Measurements from ENCODE around the gene GK2.

The GK2 gene

DNA sequence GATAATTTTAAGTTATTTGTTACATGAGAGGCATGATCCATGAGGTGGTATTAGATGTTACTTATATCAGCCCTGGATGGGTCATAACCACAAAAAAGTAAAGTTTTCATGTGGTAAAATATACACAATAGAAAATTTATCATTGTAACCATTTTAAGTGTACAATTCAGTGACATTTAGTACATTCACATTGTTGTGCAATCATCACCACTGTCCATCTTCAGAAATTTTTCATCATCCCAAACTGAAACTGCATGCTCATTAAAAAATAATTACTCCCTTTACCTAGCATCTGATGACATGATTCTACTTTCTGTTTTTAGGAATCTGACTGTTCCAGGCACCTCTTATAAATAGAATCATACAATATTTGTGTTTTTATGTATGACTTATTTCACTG, 11.2 kb downstream of the GK2 start:
- ATAC-seq (ENCODE audit: insufficient read depth, low read depth) (no peak), DNase-seq (no peak)
- Histone ChIP-seq H3K27me3 (ENCODE audit: insufficient read depth, low read length, poor library complexity) (no peaks in the 10 kb centered on the region), H4K20me1 (ENCODE audit: insufficient read depth, low read length) (no peaks in the 10 kb centered on the region), H3K79me2 (ENCODE audit: insufficient read depth, low read length) (no peaks in the 10 kb centered on the region), H3K4me2 (ENCODE audit: insufficient read depth, low read length) (no peak overlapping the region), H3K4me3 (ENCODE audit: low read depth in 1 of 2, low read length in 2 of 2) (no peak overlapping the region), H3K36me3 (ENCODE audit: insufficient read depth, low read length) (no peaks in the 10 kb centered on the region), H2AFZ (ENCODE audit: low read depth, low read length) (no peak overlapping the region), H3K9me3 (ENCODE audit: insufficient read depth, low read length, severe bottlenecking) (no peaks in the 10 kb centered on the region), H3K9ac (ENCODE audit: low read depth, low read length) (no peak overlapping the region), H3K27ac (ENCODE audit: low read length) (no peak overlapping the region), H3K4me1 (ENCODE audit: insufficient read depth, low read length) (0 out of 2 replicates have a peak, but pooled peaks cover 6% of the 10 kb centered on the region)
- TF ChIP-seq EZH2 (IDR thresholded peaks at IDR 0.05; ENCODE audit: borderline replicate concordance, low read depth, low read length, severe bottlenecking), result no peak
- TF ChIP-seq, protein P1, sequence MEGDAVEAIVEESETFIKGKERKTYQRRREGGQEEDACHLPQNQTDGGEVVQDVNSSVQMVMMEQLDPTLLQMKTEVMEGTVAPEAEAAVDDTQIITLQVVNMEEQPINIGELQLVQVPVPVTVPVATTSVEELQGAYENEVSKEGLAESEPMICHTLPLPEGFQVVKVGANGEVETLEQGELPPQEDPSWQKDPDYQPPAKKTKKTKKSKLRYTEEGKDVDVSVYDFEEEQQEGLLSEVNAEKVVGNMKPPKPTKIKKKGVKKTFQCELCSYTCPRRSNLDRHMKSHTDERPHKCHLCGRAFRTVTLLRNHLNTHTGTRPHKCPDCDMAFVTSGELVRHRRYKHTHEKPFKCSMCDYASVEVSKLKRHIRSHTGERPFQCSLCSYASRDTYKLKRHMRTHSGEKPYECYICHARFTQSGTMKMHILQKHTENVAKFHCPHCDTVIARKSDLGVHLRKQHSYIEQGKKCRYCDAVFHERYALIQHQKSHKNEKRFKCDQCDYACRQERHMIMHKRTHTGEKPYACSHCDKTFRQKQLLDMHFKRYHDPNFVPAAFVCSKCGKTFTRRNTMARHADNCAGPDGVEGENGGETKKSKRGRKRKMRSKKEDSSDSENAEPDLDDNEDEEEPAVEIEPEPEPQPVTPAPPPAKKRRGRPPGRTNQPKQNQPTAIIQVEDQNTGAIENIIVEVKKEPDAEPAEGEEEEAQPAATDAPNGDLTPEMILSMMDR (IDR thresholded peaks at IDR 0.05; ENCODE audit: borderline replicate concordance, extremely low read depth, low read length, poor library complexity, severe bottlenecking), result no peak

DNA sequence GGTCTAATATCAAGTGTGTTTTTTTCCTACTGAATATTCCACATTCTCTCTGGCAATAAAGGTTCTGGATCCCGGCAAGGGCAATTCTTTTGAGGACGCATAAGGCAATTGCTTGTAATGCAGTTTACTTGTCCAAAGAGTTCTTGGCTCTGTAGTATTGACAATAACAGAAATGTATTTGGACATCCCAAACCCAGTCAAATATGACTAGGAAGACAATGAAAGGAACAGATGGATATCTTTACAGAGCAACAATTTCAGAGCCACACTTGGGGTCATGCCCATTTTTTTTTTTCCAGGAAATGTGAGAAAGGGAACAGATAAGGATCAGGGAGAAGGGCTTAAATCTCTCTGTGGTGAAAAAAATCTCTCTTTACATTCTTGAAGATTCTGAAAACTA, 12.2 kb downstream of the GK2 start:
- H4K20me1 ChIP-seq (ENCODE audit: insufficient read depth, low read length), result no peaks in the 10 kb centered on the region
- H3K4me2 ChIP-seq (ENCODE audit: insufficient read depth, low read length), result no peak overlapping the region
- 0 out of 2 replicates have a peak, but pooled peaks cover 6% of the 10 kb centered on the region for H3K4me1 ChIP-seq (ENCODE audit: insufficient read depth, low read length)
- no peaks in the 10 kb centered on the region for H3K79me2 ChIP-seq (ENCODE audit: insufficient read depth, low read length)
- H3K27ac ChIP-seq (ENCODE audit: low read length), result no peak overlapping the region
- ATAC-seq (ENCODE audit: insufficient read depth, low read depth) (no peak), DNase-seq (no peak)
- H3K4me3 ChIP-seq (ENCODE audit: low read depth in 1 of 2, low read length in 2 of 2), result no peak overlapping the region
- H3K27me3 ChIP-seq (ENCODE audit: insufficient read depth, low read length, poor library complexity), result no peaks in the 10 kb centered on the region
- H3K9ac ChIP-seq (ENCODE audit: low read depth, low read length), result no peak overlapping the region
- no peaks in the 10 kb centered on the region for H3K9me3 ChIP-seq (ENCODE audit: insufficient read depth, low read length, severe bottlenecking)
- H2AFZ ChIP-seq (ENCODE audit: low read depth, low read length), result no peak overlapping the region
- TF ChIP-seq EZH2 (IDR thresholded peaks at IDR 0.05; ENCODE audit: borderline replicate concordance, low read depth, low read length, severe bottlenecking), result no peak
- TF ChIP-seq, protein P1 (IDR thresholded peaks at IDR 0.05; ENCODE audit: borderline replicate concordance, extremely low read depth, low read length, poor library complexity, severe bottlenecking), result no peak
- H3K36me3 ChIP-seq (ENCODE audit: insufficient read depth, low read length), result no peaks in the 10 kb centered on the region

DNA sequence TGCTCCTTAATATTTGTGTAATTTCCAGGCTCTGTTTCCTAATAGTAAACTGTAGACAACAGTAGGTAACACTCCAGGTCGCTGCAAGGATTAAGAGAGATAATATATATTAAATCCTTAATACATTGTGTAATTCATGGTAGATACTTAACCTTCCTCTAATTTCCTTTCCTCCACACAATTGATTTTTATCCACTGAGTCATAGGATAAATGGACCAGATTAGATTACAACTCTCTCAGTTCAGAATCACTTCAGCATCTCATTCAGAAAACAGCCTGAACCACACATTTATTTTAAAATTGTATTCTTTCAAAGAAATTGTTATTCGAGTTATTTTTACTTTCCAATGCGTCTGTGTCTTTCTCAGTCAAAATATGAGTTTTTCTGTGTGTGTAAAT, 17.1 kb downstream of the GK2 start:
- Histone ChIP-seq H3K79me2 (ENCODE audit: insufficient read depth, low read length) (no peaks in the 10 kb centered on the region), H2AFZ (ENCODE audit: low read depth, low read length) (no peak overlapping the region), H3K4me2 (ENCODE audit: insufficient read depth, low read length) (no peak overlapping the region), H3K27me3 (ENCODE audit: insufficient read depth, low read length, poor library complexity) (no peaks in the 10 kb centered on the region), H3K27ac (ENCODE audit: low read length) (no peak overlapping the region), H3K9ac (ENCODE audit: low read depth, low read length) (no peak overlapping the region), H3K4me1 (ENCODE audit: insufficient read depth, low read length) (0 out of 2 replicates have a peak, but pooled peaks cover 1% of the 10 kb centered on the region), H3K4me3 (ENCODE audit: low read depth in 1 of 2, low read length in 2 of 2) (no peak overlapping the region), H4K20me1 (ENCODE audit: insufficient read depth, low read length) (no peaks in the 10 kb centered on the region), H3K36me3 (ENCODE audit: insufficient read depth, low read length) (no peaks in the 10 kb centered on the region), H3K9me3 (ENCODE audit: insufficient read depth, low read length, severe bottlenecking) (no peaks in the 10 kb centered on the region)
- ATAC-seq (ENCODE audit: insufficient read depth, low read depth) (no peak), DNase-seq (no peak)
- TF ChIP-seq, protein P1 (IDR thresholded peaks at IDR 0.05; ENCODE audit: borderline replicate concordance, extremely low read depth, low read length, poor library complexity, severe bottlenecking), result no peak
- no peak for TF ChIP-seq EZH2 (IDR thresholded peaks at IDR 0.05; ENCODE audit: borderline replicate concordance, low read depth, low read length, severe bottlenecking)

DNA sequence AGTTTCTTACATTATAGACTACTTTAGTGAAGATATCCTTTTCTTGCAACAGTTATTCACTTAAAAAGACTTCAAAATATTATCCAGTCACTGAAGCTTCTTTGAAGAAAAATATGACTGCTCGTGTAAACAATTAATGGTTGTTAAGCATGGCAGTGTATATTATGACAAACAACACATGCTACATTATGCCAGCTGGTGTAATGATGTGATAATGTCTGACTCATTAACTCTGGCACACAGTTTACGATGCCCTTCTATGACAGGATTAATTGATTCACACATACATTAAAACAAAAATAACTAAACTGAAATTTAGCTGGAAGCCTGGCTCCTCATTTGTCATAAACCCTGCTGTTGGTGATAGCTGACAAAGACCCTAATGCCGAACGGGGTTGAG, 22.4 kb downstream of the GK2 start:
- ATAC-seq (ENCODE audit: insufficient read depth, low read depth), result no peak
- H3K79me2 ChIP-seq (ENCODE audit: insufficient read depth, low read length), result no peaks in the 10 kb centered on the region
- no peaks in the 10 kb centered on the region for H3K36me3 ChIP-seq (ENCODE audit: insufficient read depth, low read length)
- no peak overlapping the region for H3K4me3 ChIP-seq (ENCODE audit: low read depth in 1 of 2, low read length in 2 of 2)
- no peaks in the 10 kb centered on the region for H3K9me3 ChIP-seq (ENCODE audit: insufficient read depth, low read length, severe bottlenecking)
- H3K27ac ChIP-seq (ENCODE audit: low read length), result no peak overlapping the region
- no peak overlapping the region for H3K9ac ChIP-seq (ENCODE audit: low read depth, low read length)
- DNase-seq, result no peak
- H4K20me1 ChIP-seq (ENCODE audit: insufficient read depth, low read length), result no peaks in the 10 kb centered on the region
- H3K27me3 ChIP-seq (ENCODE audit: insufficient read depth, low read length, poor library complexity), result no peaks in the 10 kb centered on the region
- no peak overlapping the region for H3K4me2 ChIP-seq (ENCODE audit: insufficient read depth, low read length)
- H2AFZ ChIP-seq (ENCODE audit: low read depth, low read length), result no peak overlapping the region
- no peak for TF ChIP-seq EZH2 (IDR thresholded peaks at IDR 0.05; ENCODE audit: borderline replicate concordance, low read depth, low read length, severe bottlenecking)
- TF ChIP-seq, protein P1 (IDR thresholded peaks at IDR 0.05; ENCODE audit: borderline replicate concordance, extremely low read depth, low read length, poor library complexity, severe bottlenecking), result no peak
- H3K4me1 ChIP-seq (ENCODE audit: insufficient read depth, low read length), result no peaks in the 10 kb centered on the region

Data from DND-41 (cell line).